Stimulated activated CD4-positive, alpha-beta T cell treated with anti-CD3 and anti-CD28 coated beads, Interleukin-15, amount 100 ng/mL, for 1 hour (primary cell): ENCODE results near the gene OS9.
A peak's percentile ranks its signal among the peaks of the same experiment; 100 is the strongest.

Source experiments
- DNase-seq, 2 donors: peaks; one replicate each; pipeline ENCODE4 v3.0.0-alpha.2; 2020; ENCODE audit warnings: low read depth in 1 of 2, low spot score in 1 of 2

The OS9 gene

DNA sequence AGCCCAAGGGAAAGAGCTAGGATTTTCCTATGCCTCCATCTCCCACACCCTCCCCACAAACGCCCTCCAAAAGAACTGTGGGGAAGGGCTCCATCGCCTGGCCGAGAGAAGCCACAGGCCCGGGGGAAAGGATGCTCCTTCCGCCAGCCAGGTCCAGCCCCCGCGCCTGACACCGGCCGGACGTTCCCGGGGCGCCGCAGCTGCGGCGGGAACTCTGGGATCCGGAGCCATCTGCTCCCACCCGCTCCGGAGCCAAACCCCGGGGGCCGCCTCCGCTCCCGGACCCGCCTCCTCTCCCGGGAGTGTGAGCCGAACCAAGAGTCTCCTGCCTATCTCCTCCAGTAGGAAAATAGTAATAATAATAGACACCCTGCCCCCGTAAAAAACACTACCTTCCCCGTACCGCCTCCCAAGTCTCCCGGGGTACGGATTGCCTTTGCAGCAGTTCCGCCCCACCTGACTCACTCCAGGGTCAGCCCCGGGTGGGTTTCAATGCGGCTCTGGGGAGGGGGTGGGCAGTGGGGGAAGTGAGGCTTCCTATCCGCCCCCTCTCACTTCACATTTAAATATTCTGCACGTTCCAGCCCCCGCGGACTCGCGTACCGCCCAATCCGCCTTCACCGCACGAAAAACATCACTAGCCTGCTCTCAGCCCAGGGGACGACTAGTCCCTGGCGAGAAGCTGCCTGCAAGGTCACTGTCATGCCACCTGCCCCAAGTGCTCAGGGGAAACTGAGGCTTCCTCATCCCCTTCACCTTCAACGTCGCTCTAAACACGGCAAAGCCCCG lies 42.2 kb downstream of the OS9 start:
- DNase-seq = no peak

DNA sequence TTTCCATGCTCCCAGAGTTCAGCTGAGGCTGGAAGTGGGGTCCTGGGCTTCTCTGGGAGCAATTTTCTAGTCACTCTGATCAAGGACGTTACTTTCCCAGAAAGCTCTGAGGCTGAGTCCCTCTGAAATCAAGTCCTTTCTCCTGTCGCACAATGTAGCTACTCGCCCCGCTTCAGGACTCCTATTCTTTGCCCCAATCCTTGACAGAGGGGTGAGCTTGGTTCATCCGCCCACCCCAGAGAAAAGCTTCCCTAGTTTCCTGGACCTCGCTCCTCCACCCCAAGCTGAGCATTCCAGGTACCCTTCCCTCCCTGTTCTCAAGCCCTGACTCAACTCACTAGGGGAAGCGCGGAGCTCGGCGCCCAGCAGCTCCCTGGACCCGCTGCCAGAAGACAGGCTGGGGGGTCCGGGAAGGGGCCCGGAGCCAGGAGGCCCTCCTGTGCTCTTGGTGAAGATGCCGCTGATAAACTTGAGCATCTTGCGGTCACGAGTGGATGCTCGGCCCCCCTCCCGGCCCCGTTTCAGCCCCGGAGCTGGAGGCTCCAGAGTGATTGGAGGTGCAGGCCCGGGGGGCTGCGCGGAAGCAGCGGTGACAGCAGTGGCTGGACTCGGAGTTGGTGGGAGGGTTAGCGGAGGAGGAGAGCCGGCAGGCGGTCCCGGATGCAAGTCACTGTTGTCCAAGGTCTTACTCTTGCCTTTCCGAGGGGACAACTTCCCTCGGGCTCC lies 43.0 kb downstream of the OS9 start:
- DNase-seq = no peak

DNA sequence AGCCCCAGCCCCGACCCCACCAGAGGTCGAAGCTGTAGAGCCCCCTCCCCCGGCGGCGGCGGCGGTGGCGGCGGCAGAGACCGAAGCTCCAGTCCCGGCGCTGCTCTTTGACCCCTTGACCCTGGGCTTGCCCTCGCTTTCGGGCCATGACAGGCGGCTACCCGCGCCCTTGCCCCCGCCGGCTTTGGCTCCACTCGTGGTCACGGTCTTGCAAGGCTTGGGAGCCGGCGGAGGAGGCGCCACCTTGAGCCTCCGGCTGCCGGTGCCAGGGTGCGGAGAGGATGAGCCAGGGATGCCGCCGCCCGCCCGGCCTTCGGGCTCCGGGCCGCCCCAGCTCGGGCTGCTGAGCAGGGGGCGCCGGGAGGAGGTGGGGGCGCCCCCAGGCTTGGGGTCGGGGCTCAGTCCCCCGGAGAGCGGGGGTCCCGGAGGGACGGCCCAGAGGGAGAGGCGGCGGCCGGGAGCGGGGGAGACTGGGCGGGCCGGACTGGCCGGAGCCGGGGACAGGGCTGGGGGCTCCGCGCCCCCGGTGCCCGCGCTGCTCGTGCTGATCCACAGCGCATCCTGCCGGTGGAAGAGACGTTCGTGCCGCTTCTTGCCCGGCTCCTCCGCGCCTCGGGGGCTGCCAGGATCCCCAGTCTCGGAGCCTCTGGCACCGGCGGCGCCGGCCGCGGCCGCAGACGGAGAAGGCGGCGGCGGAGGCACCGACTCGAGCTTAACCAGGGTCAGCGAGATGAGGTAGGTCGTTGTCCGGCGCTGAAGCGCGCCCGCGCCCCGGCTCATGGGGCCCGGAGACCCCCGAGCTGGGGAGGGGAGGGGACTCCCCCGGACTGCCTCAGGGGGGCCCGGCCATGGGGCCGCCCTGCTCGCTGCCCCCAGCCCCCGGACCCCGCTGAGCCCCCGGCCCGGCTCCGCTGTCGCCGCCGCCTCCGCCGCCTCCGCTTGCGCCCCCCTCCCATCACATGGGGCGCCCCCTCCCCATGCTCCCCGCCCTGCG lies 43.8 kb downstream of the OS9 start:
- DNase-seq = no peak

DNA sequence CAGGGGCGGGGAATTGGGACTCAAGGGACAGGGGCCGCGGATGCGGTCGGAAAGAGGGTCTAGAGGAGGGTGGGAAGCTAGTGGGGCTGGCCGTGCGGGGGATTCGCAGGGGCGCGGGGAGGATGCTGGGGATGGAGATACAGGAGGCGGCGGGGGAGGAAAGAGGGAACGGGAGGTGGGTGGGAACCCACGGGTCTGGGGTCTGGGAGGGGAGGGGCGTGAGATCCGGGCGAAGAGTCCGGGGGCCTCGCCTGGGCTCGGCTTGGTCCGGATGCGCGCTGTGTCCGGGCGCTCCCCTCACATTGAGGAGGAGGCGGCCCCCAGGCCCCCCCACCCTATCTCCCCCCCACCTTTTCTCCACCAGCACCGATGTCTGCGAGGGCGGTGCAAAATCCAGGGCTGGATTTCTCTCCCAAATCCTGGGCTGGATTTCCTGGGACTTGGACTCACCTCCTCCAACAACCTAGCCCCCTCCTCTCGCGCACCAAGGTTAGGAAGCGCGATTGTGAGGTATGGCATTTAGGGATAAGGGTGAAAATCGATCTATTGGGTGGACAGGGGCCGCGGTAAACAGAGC lies 44.8 kb downstream of the OS9 start, which contains the start of gene AGAP2:
AGAP2 (minus strand) TSS at position 82 of the 577 bp plus-strand sequence. CDS start 496 bp downstream, outside the sequence.
- DNase-seq = no peak

DNA sequence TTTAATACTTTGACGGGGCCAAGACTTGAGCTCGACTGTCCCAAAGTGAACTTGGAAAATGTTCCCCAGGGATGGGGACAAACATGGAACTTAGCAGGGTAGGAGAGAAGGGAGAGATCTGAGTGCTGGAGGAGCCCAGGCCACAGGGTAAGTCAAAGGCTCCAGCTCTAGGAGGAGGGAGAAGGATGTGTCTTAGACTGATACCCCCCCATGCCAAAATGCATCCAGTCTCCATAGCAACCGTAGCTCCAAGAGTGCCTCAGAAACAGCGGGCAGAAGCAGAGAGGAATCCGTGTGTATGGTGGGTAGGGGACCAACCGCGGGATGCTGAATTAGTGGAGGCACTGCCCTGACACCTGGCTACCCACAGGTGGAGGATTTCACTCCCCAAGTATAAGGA lies 45.5 kb downstream of the OS9 start:
- DNase-seq = no peak

DNA sequence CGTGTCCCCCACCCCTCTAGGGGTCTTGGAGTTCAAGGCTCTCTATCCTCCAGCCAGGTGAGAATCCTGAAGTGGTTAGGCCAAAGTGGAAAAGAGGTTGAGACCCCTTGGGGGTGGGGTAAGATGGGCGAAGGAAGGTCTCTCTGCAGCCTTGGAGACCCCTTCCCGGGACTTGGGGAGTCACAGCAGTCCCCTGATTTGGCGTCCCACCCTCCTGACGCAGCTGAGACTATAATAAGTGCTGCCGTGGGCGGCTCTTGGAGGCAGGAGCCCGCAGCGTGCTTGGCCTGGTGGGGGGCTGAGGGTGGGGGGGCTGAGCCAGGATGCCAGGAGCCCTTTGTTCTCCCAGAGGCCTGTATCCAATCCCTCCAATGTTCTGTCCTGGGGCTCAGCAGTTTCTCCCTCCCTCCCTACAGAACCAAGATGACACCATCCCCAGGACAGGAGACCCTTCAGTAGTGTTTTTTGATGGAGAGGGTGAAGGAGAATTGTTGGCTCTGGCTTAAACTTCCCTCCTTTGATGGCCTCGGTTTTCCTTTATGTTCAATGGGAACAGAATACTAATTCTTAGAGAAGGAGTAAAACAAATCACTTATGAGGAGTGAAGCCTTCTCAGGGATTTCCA lies 46.1 kb downstream of the OS9 start:
- no peak for DNase-seq

DNA sequence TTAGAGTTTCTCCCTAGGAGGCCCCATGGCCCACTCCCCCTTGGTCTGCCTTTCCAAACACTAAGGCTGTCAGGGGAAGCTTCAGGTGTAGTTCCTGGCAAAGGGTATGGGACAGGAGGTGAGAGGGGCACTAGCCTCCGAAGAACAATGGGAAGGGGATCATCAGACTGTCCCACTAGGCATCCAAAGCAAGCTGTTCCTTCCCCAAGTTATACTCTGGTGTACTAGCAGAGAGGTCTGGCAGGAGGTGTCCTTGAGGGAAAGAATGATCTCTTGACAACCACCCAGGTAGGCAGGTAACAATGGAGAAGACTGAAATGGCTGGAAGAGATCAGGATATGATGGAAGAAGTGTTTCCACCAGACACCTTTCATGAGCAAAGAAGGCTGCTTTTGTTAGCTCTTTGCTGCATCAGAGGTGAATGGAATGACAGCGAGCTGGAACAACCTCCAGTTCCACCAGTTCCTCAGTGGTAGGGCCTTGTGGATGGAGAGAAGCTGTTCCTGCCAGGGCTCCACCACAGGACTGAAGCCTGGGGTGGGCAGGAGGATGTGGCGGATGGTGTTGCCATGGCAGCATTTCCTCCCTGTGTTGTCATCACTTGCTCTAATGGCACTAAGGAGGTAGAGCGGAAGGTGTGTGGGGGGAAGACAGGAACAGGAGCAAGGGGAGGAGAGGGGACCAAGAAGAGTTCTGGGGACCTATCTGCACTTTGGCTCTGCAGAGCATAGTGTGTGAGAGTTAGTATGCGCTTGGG lies 46.9 kb downstream of the OS9 start:
- DNase-seq = peak in 1 of 2 donors; percentile 55

DNA sequence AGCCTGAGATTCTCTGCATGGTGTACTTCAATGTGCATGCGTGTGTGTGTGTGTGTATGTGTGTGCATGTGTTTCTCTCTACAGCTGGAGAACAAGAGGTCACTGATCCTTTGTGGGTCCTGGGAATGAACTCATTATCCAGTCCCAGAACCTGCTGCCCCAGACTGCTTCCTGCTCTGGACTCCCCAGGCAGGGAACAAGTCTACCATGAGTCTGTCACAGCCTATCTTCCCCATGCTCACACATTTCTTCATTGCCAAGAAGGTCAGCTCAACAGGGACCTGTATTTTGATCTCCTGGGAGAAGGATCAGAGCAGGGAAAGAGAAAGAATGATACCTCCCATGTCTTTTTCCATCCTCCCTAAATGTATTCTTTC lies 47.5 kb downstream of the OS9 start:
- DNase-seq = no peak

DNA sequence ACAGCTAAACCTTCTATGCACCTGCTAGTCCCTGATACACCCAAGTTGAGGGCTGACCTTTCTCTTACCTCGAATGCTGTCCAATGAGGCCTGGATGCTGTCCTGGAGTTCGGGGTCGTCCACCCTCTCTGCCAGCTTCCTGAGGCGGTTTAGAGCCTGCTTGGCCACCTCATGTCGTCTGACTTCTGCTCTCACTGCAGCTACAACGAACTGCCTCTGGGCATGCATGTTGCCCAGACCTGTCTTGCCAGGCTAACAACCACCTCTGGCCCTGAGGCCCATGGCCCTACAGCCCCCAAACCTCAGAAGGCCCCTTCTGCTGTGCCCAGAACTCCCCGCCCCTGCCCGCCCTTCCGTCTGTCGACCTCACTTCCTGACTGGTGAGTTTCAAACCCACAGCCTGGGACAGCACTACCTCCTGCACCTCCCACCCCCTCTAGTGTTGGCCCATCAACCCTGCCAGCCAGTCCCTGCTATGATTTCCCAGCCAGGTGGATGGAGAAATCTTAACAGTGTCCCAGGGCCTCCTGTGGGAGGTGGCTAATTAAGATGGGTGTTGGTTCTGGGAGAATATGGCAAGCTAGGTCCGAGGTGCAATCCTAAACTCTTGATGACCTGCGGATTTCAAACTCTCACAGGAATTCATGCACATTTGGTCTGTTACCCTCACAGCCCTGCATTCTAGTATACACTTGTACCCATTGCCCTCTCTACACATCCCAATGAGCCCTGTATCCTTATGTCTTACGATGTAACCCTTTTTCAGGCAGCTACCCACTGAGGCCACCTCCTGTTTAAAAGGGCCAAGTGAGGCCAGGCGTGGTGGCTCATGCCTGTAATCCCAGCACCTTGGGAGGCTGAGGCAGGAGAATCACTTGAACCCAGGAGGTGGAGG lies 48.2 kb downstream of the OS9 start:
- peak; percentile 52 to 59 for DNase-seq

DNA sequence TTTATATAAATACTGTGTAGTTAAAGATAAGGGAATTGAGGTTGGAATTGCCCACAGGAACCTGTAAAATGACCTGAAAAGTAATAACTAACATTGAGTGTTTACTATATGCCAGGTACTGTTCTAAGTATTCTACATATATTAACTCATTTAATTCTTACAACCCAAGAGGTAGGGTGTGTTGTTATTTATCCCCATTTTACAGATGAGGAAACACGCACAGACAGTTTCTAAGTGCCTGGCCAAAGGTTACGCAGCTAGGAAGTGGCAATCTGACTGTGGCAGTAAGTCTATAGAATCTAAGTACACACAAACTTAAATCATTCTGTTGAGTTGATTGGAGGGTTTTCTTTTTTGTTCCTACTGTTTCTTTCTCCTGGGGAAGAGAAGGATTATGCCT lies 49.8 kb downstream of the OS9 start:
- DNase-seq = no peak

DNA sequence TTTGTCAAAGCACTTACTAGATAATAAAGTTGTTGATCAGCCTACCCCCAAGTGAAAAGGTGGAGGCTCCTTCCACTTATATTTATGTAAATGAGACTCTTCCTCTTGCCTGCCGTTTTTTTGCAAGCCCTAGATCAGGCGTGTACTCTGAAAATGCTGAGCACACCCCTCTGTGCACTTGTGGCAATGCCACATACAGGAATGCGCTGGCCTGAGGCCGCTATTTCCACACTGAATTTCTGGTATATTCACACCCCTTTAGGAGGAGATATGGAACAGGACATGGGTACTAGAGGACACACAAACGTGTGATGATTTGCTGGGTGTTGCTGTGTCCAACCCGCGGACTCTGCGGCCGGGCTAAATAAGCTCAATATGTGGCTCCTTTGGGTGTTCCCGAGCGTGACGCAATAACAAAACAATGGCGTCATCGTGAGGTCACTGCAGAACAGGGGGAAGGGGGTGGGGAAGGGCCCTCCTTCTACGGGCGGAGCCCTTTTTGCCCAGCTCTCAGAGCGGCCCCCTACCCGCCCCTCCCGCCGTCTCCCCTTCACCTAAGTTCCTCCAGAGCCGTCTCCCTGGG lies 50.4 kb downstream of the OS9 start:
- peak in 1 of 2 donors; percentile 60 for DNase-seq

DNA sequence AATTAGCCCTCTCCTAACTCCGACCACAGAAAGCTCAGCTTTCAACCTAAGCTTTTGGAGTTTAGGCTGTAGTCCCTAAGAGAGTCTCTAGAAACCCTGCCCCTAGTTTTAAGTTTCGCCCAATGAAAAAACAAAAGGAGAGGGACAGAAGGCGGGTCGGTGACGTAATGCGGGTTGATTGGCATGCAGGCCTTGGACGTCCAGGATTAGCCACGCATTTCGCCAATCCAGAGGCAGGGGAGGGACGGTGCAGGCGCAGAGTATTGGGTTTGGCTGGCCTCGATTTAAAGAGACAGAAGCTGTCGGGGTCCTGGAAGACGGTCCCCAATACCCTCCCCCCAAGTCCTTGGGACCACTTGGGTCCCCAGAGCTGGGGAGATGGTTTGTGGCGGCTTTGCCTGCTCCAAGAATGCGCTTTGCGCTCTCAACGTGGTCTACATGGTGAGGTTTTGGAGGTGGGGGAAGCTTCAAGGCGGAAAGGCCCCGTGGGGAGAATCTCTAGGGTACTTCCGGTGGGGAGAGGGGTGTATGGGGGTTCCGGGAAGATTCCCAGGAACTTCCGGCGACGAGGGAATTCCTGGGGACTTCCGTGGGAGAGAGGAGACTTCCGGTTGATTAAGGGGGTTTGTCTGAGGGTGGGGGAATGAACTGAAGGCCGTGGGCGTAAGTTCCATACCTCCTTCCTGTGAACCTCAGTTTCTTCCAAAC lies 51.0 kb downstream of the OS9 start, which contains the start of gene TSPAN31:
TSPAN31 (plus strand) TSS at position 263 of the 708 bp plus-strand sequence; CDS start at position 379, 116 bp downstream.
- DNase-seq = peak; percentile 83 to 84

DNA sequence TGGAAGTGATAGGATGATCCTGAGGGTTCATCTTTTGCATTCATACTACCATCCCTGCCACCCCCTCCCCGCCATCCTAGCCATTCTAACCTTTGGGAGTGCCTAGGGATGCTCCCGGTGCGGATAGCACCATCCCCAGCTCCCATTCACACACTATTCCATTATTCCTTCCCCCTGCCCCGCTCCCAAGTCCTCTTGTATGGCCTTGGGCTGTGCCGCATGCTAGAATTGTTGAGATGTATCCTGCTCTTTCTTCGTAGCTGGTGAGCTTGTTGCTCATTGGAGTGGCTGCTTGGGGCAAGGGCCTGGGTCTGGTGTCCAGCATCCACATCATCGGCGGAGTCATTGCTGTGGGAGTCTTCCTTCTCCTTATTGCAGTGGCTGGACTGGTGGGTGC lies 51.6 kb downstream of the OS9 start:
- DNase-seq = no peak

DNA sequence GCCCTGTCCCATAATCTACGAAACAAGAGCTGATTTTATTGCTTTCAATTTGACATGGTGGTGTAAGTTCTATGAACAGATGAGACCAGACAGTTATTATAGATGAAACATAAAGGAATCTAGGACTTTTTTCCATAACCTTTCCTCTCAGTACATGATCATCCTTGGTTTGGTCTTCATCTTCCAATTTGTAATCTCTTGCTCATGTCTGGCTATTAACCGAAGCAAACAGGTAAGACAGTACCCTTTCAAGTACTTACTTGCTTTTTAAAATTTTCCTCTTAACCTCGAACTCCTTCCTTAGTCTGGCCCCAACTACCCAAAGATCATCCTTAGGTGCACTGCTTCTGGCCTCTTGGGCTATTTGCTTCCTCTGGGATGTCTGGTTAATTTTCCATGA lies 52.1 kb downstream of the OS9 start:
- DNase-seq = no peak

DNA sequence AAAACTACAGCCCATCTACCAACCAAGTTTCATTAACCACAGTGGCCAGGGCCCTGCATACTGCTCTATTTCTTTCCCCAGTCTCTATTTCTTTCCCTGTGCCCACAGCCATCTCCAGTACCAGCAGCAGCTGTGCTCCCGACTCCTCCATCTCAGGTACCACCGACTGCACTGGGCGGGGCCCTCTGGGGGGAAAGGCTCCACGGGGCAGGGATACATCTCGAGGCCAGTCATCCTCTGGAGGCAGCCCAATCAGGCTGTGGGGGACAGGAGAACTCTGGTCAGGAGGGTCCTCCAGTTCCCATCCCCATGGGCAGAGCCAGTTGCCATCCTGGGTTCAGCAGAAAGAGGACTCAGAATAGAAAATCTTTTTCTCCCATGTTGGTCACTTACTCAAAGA lies 55.1 kb downstream of the OS9 start:
- DNase-seq = no peak

DNA sequence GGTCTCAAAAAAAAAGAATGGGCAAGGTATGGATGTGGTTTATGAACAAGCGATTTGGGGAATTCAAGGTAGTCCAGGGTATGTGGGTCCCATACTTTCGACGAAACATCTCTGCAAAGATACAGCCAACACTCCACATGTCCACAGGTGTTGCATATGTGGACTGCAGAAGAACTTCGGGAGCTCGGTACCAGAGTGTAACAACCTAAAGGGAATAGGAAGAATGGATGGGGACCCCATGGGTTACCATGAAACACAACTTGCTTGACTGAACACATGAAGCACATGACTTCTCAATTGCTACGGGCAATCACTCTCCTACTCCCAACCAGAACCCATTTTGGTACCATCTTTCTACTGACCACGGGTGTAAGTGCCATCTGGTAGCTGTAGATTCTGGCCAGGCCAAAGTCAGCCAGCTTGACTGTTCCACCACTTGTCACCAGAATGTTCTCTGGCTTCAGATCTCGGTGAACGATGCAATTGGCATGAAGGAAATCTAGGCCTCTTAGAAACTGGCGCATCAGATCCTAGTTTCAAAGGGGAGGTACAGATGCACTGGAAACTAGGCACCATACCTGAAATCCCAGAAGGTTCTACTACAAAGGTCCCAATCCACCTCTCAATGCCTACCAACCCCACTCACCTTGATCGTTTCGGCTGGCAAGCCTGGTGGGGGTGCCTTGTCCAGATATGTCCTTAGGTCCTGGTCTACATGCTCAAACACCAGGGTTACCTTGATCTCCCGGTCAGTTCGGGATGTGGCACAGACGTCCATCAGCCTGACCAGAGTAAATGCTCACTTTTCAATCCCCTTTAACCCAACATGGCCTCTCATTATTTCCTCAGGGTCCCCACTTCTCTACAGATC lies 56.9 kb downstream of the OS9 start:
- DNase-seq = no peak

DNA sequence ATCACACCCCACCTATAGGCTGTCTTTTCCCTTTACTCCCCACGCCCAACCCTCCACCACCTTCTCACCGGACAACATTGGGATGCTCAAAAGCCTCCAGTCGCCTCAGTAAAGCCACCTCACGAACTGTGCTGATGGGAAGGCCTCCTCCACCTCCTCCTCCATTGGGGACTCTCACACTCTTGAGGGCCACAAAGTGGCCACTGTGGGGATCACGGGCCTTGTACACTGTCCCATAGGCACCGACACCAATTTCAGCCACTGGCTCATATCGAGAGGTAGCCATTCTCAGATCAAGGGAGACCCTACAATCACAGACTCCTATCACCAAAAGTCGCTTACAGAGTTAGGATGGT lies 57.5 kb downstream of the OS9 start:
- no peak for DNase-seq
